Measurements from ENCODE around the gene APOBEC3C. TPM values are rescaled to one million over a fixed set of nuclear protein-coding genes. Genes with fewer than 3 reads are reported as not detected.

APOBEC3C gene
- total and polyA plus RNA-seq, 8 donors = 22.3 to 36.1 (median 26.4) TPM

- Histone ChIP-seq H3K4me1 (peaks cover 0 to 22% of the 10 kb centered on the region in 2 donors), H3K4me3 (no peak overlapping the region), H3K36me3 (no peaks in the 10 kb centered on the region), H3K27ac (no peak overlapping the region), H3K27me3 (no peaks in the 10 kb centered on the region), H3K9me3 (no peaks in the 10 kb centered on the region)
- intact Hi-C loops (cut with DNase I) = no loop called here
- no peak for DNase-seq
- no peak for ATAC-seq
- TF ChIP-seq CTCF (IDR thresholded peaks at IDR 0.05) = no peak
Observed at GRCh38 chr22:38971202-38971601, 42.9 kb upstream of the APOBEC3C start.

- Histone ChIP-seq H3K36me3 (no peaks in the 10 kb centered on the region), H3K4me1 (peaks cover 0 to 21% of the 10 kb centered on the region in 2 donors), H3K27ac (no peak overlapping the region), H3K4me3 (no peak overlapping the region), H3K27me3 (no peaks in the 10 kb centered on the region), H3K9me3 (no peaks in the 10 kb centered on the region)
- DNase-seq = no peak
- intact Hi-C loops (cut with DNase I) = no loop called here
- TF ChIP-seq CTCF (IDR thresholded peaks at IDR 0.05) = no peak
- ATAC-seq = no peak
Observed at GRCh38 chr22:38971791-38972190, 42.3 kb upstream of the APOBEC3C start.

- H3K27me3 ChIP-seq = no peaks in the 10 kb centered on the region
- ATAC-seq = no peak
- no peaks in the 10 kb centered on the region for H3K36me3 ChIP-seq
- no peak overlapping the region for H3K4me3 ChIP-seq
- H3K27ac ChIP-seq = no peak overlapping the region
- H3K4me1 ChIP-seq = peaks cover 0 to 13% of the 10 kb centered on the region in 2 donors
- intact Hi-C loops (cut with DNase I) = no loop called here
- H3K9me3 ChIP-seq = no peaks in the 10 kb centered on the region
- TF ChIP-seq CTCF (IDR thresholded peaks at IDR 0.05) = no peak
- no peak for DNase-seq
Observed at GRCh38 chr22:38972558-38972957, 41.5 kb upstream of the APOBEC3C start.

- intact Hi-C loops (cut with DNase I) = no loop called here
- H3K4me1 ChIP-seq = peaks cover 0 to 3% of the 10 kb centered on the region in 2 donors
Observed at GRCh38 chr22:38973289-38974169, 40.5 kb upstream of the APOBEC3C start.

More at GRCh38 chr22:38973289-38974169, 40.5 kb upstream of the APOBEC3C start:
- H3K4me3 ChIP-seq = no peak overlapping the region
- no peaks in the 10 kb centered on the region for H3K27me3 ChIP-seq
- no peak overlapping the region for H3K27ac ChIP-seq
- no peaks in the 10 kb centered on the region for H3K36me3 ChIP-seq
- DNase-seq (peak in 1 of 4 donors; percentile 37), ATAC-seq (peak; percentile 91)
- H3K9me3 ChIP-seq = no peaks in the 10 kb centered on the region
- peak; percentile 51 to 70 for TF ChIP-seq CTCF (IDR thresholded peaks at IDR 0.05)

Measured in left lung (tissue), 10 donors.